GM23338 (cell line): Measurements from ENCODE around the gene GNPTAB. TPM values are rescaled to one million over a fixed set of nuclear protein-coding genes. Genes with fewer than 3 reads are reported as not detected.
"Not testable (repeated sequence)": the region's sequence is repeated elsewhere in the genome, so short reads cannot be mapped to it uniquely, and the experiment has no call there.

Experiments
- ATAC-seq: fragments of 200-7000 bp; cut with Tn5 transposase; 3 replicates; pipeline ENCODE4 v1.9.1; 2020
- DNase-seq: peaks from one replicate; pipeline ENCODE4 v3.0.0-alpha.2; 2015; ENCODE audit warnings: low spot score
- H2AFZ ChIP-seq: fragments of 200-600 bp; sonication (generic); 2 replicates; pipeline ENCODE4 v1.8.0; 2016; ENCODE audit warnings: antibody characterized with exemption, mild to moderate bottlenecking, moderate library complexity
- H3F3A ChIP-seq: fragments of 200-600 bp; sonication (generic); replicated peaks from 2 replicates; pipeline ENCODE4 v1.8.0; 2017; ENCODE audit warnings: antibody characterized with exemption, mixed run types, low read depth
- H3K27ac ChIP-seq: fragments of 200-600 bp; sonication (generic); 2 replicates; pipeline ENCODE4 v1.6.1; 2016; ENCODE audit warnings: low read depth
- H3K27me3 ChIP-seq: fragments of 200-600 bp; sonication (generic); 2 replicates; pipeline ENCODE4 v1.8.0; 2016; ENCODE audit warnings: mild to moderate bottlenecking, mixed run types, moderate library complexity; ENCODE audit not compliant: insufficient read depth
- H3K36me3 ChIP-seq: fragments of 200-600 bp; sonication (generic); 2 replicates; pipeline ENCODE4 v1.8.0; 2016; ENCODE audit warnings: mild to moderate bottlenecking; ENCODE audit not compliant: insufficient read depth
- H3K4me1 ChIP-seq: fragments of 200-600 bp; sonication (generic); 2 replicates; pipeline ENCODE4 v1.8.0; 2016; ENCODE audit warnings: mild to moderate bottlenecking, moderate library complexity; ENCODE audit not compliant: insufficient read depth
- H3K4me2 ChIP-seq: fragments of 200-600 bp; sonication (generic); 2 replicates; pipeline ENCODE4 v1.7.1; 2017; ENCODE audit warnings: mixed run types
- H3K4me3 ChIP-seq: fragments of 200-600 bp; sonication (generic); 2 replicates; pipeline ENCODE4 v1.6.1; 2016; ENCODE audit warnings: mixed run types
- H3K79me2 ChIP-seq: fragments of 200-600 bp; sonication (generic); replicated peaks from 2 replicates; pipeline ENCODE4 v1.8.0; 2017; ENCODE audit warnings: mild to moderate bottlenecking; ENCODE audit not compliant: insufficient read depth
- H3K9me2 ChIP-seq: fragments of 200-600 bp; sonication (generic); 2 replicates; pipeline ENCODE4 v1.8.0; 2017; ENCODE audit not compliant: insufficient read depth
- H4K20me1 ChIP-seq: fragments of 200-600 bp; sonication (generic); replicated peaks from 2 replicates; pipeline ENCODE4 v1.8.0; 2017; ENCODE audit warnings: mild to moderate bottlenecking; ENCODE audit not compliant: insufficient read depth
- H3K27ac Mint-ChIP-seq: 2 replicates; pipeline ENCODE4 v1.8.0; 2020; ENCODE audit warnings: inconsistent platforms, mild to moderate bottlenecking, moderate library complexity, mixed read lengths
- H3K27me3 Mint-ChIP-seq: 3 replicates; pipeline ENCODE4 v1.8.0; 2022; ENCODE audit warnings: low read depth, mild to moderate bottlenecking, moderate library complexity, mixed read lengths, inconsistent platforms; ENCODE audit not compliant: insufficient read depth, poor library complexity
- H3K36me3 Mint-ChIP-seq: 3 replicates; pipeline ENCODE4 v1.8.0; 2021; ENCODE audit warnings: low read depth, mild to moderate bottlenecking, inconsistent platforms, moderate library complexity, mixed read lengths
- H3K4me1 Mint-ChIP-seq: 3 replicates; pipeline ENCODE4 v1.8.0; 2020; ENCODE audit warnings: mild to moderate bottlenecking, inconsistent platforms, mixed read lengths
- H3K4me3 Mint-ChIP-seq: 3 replicates; pipeline ENCODE4 v1.8.0; 2021; ENCODE audit warnings: moderate library complexity, mild to moderate bottlenecking, inconsistent platforms, mixed read lengths
- H3K9me3 Mint-ChIP-seq: 3 replicates; pipeline ENCODE4 v1.8.0; 2020; ENCODE audit warnings: moderate library complexity, mild to moderate bottlenecking, inconsistent platforms, mixed read lengths
- CREB1 ChIP-seq: fragments of 250-450 bp; sonication (Bioruptor Pico); IDR thresholded peaks from 2 replicates; pipeline ENCODE4 v1.5.0; 2020; ENCODE audit warnings: low read depth, mild to moderate bottlenecking, moderate library complexity
- ETS1 ChIP-seq: IDR thresholded peaks from 2 replicates; pipeline ENCODE4 v1.6.1; 2016; ENCODE audit warnings: antibody characterized with exemption
- EZH2 ChIP-seq: fragments of 200-600 bp; sonication (generic); IDR thresholded peaks from one replicate; pipeline ENCODE4 v1.8.0; 2017; ENCODE audit warnings: antibody characterized with exemption, mild to moderate bottlenecking, low read depth; ENCODE audit not compliant: unreplicated experiment
- EZH2phosphoT487 ChIP-seq: fragments of 200-600 bp; sonication (generic); IDR thresholded peaks from one replicate; pipeline ENCODE4 v1.8.1; 2018; ENCODE audit warnings: antibody characterized with exemption; ENCODE audit not compliant: unreplicated experiment
- JUNB ChIP-seq: IDR thresholded peaks from one replicate; pipeline ENCODE4 v1.6.1; 2016; ENCODE audit warnings: antibody characterized with exemption; ENCODE audit not compliant: unreplicated experiment
- POLR2AphosphoS5 ChIP-seq: IDR thresholded peaks from 2 replicates; pipeline ENCODE4 v1.6.1; 2016; ENCODE audit warnings: antibody characterized with exemption, low read depth
- REST ChIP-seq: IDR thresholded peaks from one replicate; pipeline ENCODE4 v1.6.1; 2018; ENCODE audit warnings: antibody characterized with exemption; ENCODE audit not compliant: unreplicated experiment
- STAT1 ChIP-seq: IDR thresholded peaks from one replicate; pipeline ENCODE4 v1.6.1; 2016; ENCODE audit warnings: antibody characterized with exemption; ENCODE audit not compliant: unreplicated experiment
- ZNF114 ChIP-seq: fragments of 250-450 bp; sonication (Bioruptor Pico); IDR thresholded peaks from 2 replicates; pipeline ENCODE4 v1.5.0; 2020; ENCODE audit warnings: mild to moderate bottlenecking, moderate library complexity
- ZNF331 ChIP-seq: fragments of 250-450 bp; sonication (Bioruptor Pico); IDR thresholded peaks from 2 replicates; pipeline ENCODE4 v1.5.0; 2020; ENCODE audit warnings: low read depth, mild to moderate bottlenecking, moderate library complexity
- ZNF462 ChIP-seq: fragments of 250-450 bp; sonication (Bioruptor Pico); IDR thresholded peaks from 2 replicates; pipeline ENCODE4 v1.5.0; 2020; ENCODE audit warnings: mild to moderate bottlenecking, moderate library complexity
- polyA plus RNA-seq: library from polyadenylated mRNA; unstranded; fragments of >200 nt; fragmentation: Nextera tagmentation; extraction: Ambion mirVana; gene quantifications from 2 replicates; pipeline ENCODE4 v1.2.1, GENCODE V29; 2016
- total RNA-seq: library from RNA; depleted of rRNA; stranded (reverse); fragments of >200 nt; shearing (Covaris generic); gene quantifications from 2 replicates; pipeline ENCODE4 v1.2.3, GENCODE V29; 2014

The GNPTAB gene
- total and polyA plus RNA-seq, 2 experiments from 2014 or later = 23.6 to 58.3 TPM

GRCh38 chr12:101867619-101868018, 36.9 kb upstream of the GNPTAB start:
- H3K27ac Mint-ChIP-seq, H4K20me1 ChIP-seq, H2AFZ ChIP-seq, ATAC-seq, DNase-seq, H3F3A ChIP-seq, H3K4me1 ChIP-seq, H3K4me3 ChIP-seq, H3K36me3 ChIP-seq, H3K9me2 ChIP-seq, H3K27me3 Mint-ChIP-seq, H3K4me1 Mint-ChIP-seq, H3K79me2 ChIP-seq, H3K4me3 Mint-ChIP-seq, H3K4me2 ChIP-seq, H3K36me3 Mint-ChIP-seq, H3K27ac ChIP-seq, H3K27me3 ChIP-seq: not testable (repeated sequence)
- peaks cover 11% of the 10 kb centered on the region; the same call in 2 of the 3 replicates for H3K9me3 Mint-ChIP-seq

GRCh38 chr12:101866615-101867373, 36.0 kb upstream of the GNPTAB start:
- DNase-seq = peak; percentile 9
- H3K4me1 Mint-ChIP-seq = no peaks in the 10 kb centered on the region; the same call in 1 of the 3 replicates
- H3K9me3 Mint-ChIP-seq = peaks cover 11% of the 10 kb centered on the region; the same call in 2 of the 3 replicates
- no peaks in the 10 kb centered on the region for H3K36me3 Mint-ChIP-seq
- peak overlapping the region; percentile 90 for H2AFZ ChIP-seq
- no peaks in the 10 kb centered on the region for H3K27me3 ChIP-seq
- H3K4me1 ChIP-seq = no peaks in the 10 kb centered on the region; the same call in 1 of the 2 replicates
- no peak; the same call in 2 of the 3 replicates for ATAC-seq
- H4K20me1 ChIP-seq = no peaks in the 10 kb centered on the region
- no peak overlapping the region for H3K27ac Mint-ChIP-seq
- H3F3A ChIP-seq = no peaks in the 10 kb centered on the region
- H3K9me2 ChIP-seq = peaks cover 4% of the 10 kb centered on the region; the same call in 1 of the 2 replicates
- no peak overlapping the region for H3K27ac ChIP-seq
- H3K4me3 ChIP-seq = no peak overlapping the region
- no peaks in the 10 kb centered on the region for H3K36me3 ChIP-seq
- no peak overlapping the region for H3K4me3 Mint-ChIP-seq
- H3K79me2 ChIP-seq = no peaks in the 10 kb centered on the region
- TF ChIP-seq REST (no peak), CREB1 (CRISPR knock-in tag) (no peak), JUNB (no peak), STAT1 (no peak), EZH2phosphoT487 (no peak), ZNF114 (CRISPR knock-in tag) (no peak), ZNF462 (CRISPR knock-in tag) (no peak), POLR2AphosphoS5 (no peak), EZH2 (no peak), ETS1 (no peak), ZNF331 (CRISPR knock-in tag) (no peak)
- H3K27me3 Mint-ChIP-seq = peaks cover 1% of the 10 kb centered on the region
- H3K4me2 ChIP-seq = no peak overlapping the region
